Sigmoid colon (tissue), 7 donors: Measurements from ENCODE around the gene WASF2. TPM values are rescaled to one million over a fixed set of nuclear protein-coding genes. Genes with fewer than 3 reads are reported as not detected.

Experiments
- DNase-seq: peaks from one replicate; pipeline ENCODE4 v3.0.0-alpha.2; 2019
- H3K27ac ChIP-seq, 4 donors: fragments of 200-600 bp; sonication (generic); one replicate each; pipeline ENCODE4 v1.5.1; 2016 to 2019; ENCODE audit warnings: mild to moderate bottlenecking in 1 of 4
- H3K27me3 ChIP-seq, 3 donors: fragments of 200-600 bp; sonication (generic); one replicate each; pipeline ENCODE4 v1.5.1; 2019; ENCODE audit warnings: mild to moderate bottlenecking in 1 of 3
- H3K36me3 ChIP-seq, 4 donors: fragments of 200-600 bp; sonication (generic); one replicate each; pipeline ENCODE4 v1.5.1; 2016 to 2019
- H3K4me1 ChIP-seq, 4 donors: fragments of 200-600 bp; sonication (generic); one replicate each; pipeline ENCODE4 v1.5.1; 2017 to 2019
- H3K4me3 ChIP-seq, 4 donors: fragments of 200-600 bp; sonication (generic); one replicate each; pipeline ENCODE4 v1.5.1; 2017 to 2019; ENCODE audit warnings: mild to moderate bottlenecking in 2 of 4, moderate library complexity in 1 of 4
- H3K9me3 ChIP-seq, 4 donors: fragments of 200-600 bp in 3 of 4; sonication (generic) in 3 of 4; one replicate each; pipeline versions ENCODE4 v1.5.1 to v1.6.1; 2013 to 2019
- CTCF ChIP-seq, 4 experiments: fragments of 450-650 bp in 3 of 4; fragments of 200-600 bp in 1 of 4; IDR thresholded peaks; one replicate each; pipeline ENCODE4 v1.5.1; 2016 to 2019; ENCODE audit warnings: antibody characterized with exemption in 4 of 4, mild to moderate bottlenecking in 3 of 4, moderate library complexity in 2 of 4
- EP300 ChIP-seq, 4 donors: sonication (generic); formaldehyde crosslinking; IDR thresholded peaks; one replicate each; pipeline ENCODE4 v1.6.1; 2017; ENCODE audit warnings: antibody characterized with exemption in 4 of 4
- POLR2A ChIP-seq, 2 donors: fragments of 450-650 bp; IDR thresholded peaks; one replicate each; pipeline ENCODE4 v1.6.1; 2016; ENCODE audit warnings: antibody characterized with exemption in 2 of 2, mild to moderate bottlenecking in 2 of 2, moderate library complexity in 2 of 2
- POLR2AphosphoS5 ChIP-seq, 4 donors: sonication (generic); formaldehyde crosslinking; IDR thresholded peaks; one replicate each; pipeline ENCODE4 v1.6.1; 2017; ENCODE audit warnings: antibody characterized with exemption in 4 of 4
- WGBS, 2 donors: extraction: QIAGEN DNeasy Blood & Tissue Kit; methylation state at CpG; one replicate each; pipeline ENCODE4 v1.1.7; 2013; 5-methylcytosine and 5-hydroxymethylcytosine counted together
- intact Hi-C: fragments of 100-400 bp; cut with DNase I; formaldehyde crosslinking; loops from one replicate; pipeline ENCODE4 v1.15.1; 2023
- polyA plus RNA-seq, 3 donors: library from polyadenylated mRNA; stranded (reverse); fragments of 200-250 nt; gene quantifications; one replicate each; pipeline ENCODE4 v1.2.3, GENCODE V29; 2013
- total RNA-seq, 4 donors: library from RNA; depleted of rRNA; stranded (reverse); fragments of >200 nt; gene quantifications; one replicate each; pipeline ENCODE4 v1.1.0, GENCODE V29; 2016
- donor health status: healthy with polysubstance abuse.
- donor health status: Bipolar disorder and iron deficiency.
- donor health status: healthy.

Gene WASF2
- total and polyA plus RNA-seq, 7 donors, result 30.0 to 69.6 (median 56.9) TPM

- 27 to 49% methylated on average over 20 of the region's 20 CpGs for WGBS, 2 donors
- DNase-seq, result no peak
- Histone ChIP-seq H3K4me1 (peaks cover 0 to 76% (median 70%) of the 10 kb centered on the region in 4 donors), H3K36me3 (no peaks in the 10 kb centered on the region), H3K9me3 (no peaks in the 10 kb centered on the region), H3K27ac (peak overlapping the region; percentile 90 to 96 (median 94)), H3K4me3 (peak overlapping the region in 2 of 4 donors; percentile 6 to 41), H3K27me3 (no peaks in the 10 kb centered on the region)
- TF ChIP-seq POLR2AphosphoS5 (IDR thresholded peaks at IDR 0.05), result no peak
- TF ChIP-seq POLR2A (IDR thresholded peaks at IDR 0.05), result no peak
- no peak for TF ChIP-seq EP300 (IDR thresholded peaks at IDR 0.05)
- TF ChIP-seq CTCF (IDR thresholded peaks at IDR 0.05), result no peak
- intact Hi-C loops, result no loop called here
Observed at GRCh38 chr1:27521336-27521831, 31.4 kb upstream of the WASF2 start.

- no peaks in the 10 kb centered on the region for H3K27me3 ChIP-seq
- intact Hi-C loops, result no loop called here
- peaks cover 0 to 73% (median 62%) of the 10 kb centered on the region in 4 donors for H3K4me1 ChIP-seq
- H3K27ac ChIP-seq, result peak overlapping the region; percentile 90 to 96 (median 94)
- DNase-seq, result no peak
- H3K36me3 ChIP-seq, result no peaks in the 10 kb centered on the region
- H3K9me3 ChIP-seq, result no peaks in the 10 kb centered on the region
- 28 to 70% methylated on average over 4 of the region's 4 CpGs for WGBS, 2 donors
- TF ChIP-seq POLR2AphosphoS5 (IDR thresholded peaks at IDR 0.05), result no peak
- TF ChIP-seq EP300 (IDR thresholded peaks at IDR 0.05), result no peak
- no peak for TF ChIP-seq POLR2A (IDR thresholded peaks at IDR 0.05)
- TF ChIP-seq CTCF (IDR thresholded peaks at IDR 0.05), result no peak
- H3K4me3 ChIP-seq, result no peak overlapping the region
Observed at GRCh38 chr1:27520651-27521050, 30.7 kb upstream of the WASF2 start.

GRCh38 chr1:27519331-27520258, 29.6 kb upstream of the WASF2 start:
- Histone ChIP-seq H3K4me3 (peak overlapping the region in 1 of 4 donors; percentile 12), H3K27me3 (no peaks in the 10 kb centered on the region), H3K27ac (peak overlapping the region; percentile 59 to 95 (median 91)), H3K9me3 (no peaks in the 10 kb centered on the region), H3K4me1 (peaks cover 0 to 62% (median 52%) of the 10 kb centered on the region in 4 donors), H3K36me3 (no peaks in the 10 kb centered on the region)
- no peak for DNase-seq
- TF ChIP-seq CTCF (IDR thresholded peaks at IDR 0.05), result no peak
- no peak for TF ChIP-seq POLR2A (IDR thresholded peaks at IDR 0.05)
- no peak for TF ChIP-seq POLR2AphosphoS5 (IDR thresholded peaks at IDR 0.05)
- no peak for TF ChIP-seq EP300 (IDR thresholded peaks at IDR 0.05)
- intact Hi-C loops, result no loop called here
- 63 to 77% methylated on average over 24 of the region's 24 CpGs for WGBS, 2 donors

GRCh38 chr1:27518808-27519207, 28.8 kb upstream of the WASF2 start:
- H3K9me3 ChIP-seq, result no peaks in the 10 kb centered on the region
- peak overlapping the region; percentile 50 to 95 (median 74) for H3K27ac ChIP-seq
- H3K36me3 ChIP-seq, result no peaks in the 10 kb centered on the region
- peaks cover 0 to 54% (median 45%) of the 10 kb centered on the region in 4 donors for H3K4me1 ChIP-seq
- no peaks in the 10 kb centered on the region for H3K27me3 ChIP-seq
- intact Hi-C loops, result no loop called here
- no peak for TF ChIP-seq POLR2AphosphoS5 (IDR thresholded peaks at IDR 0.05)
- TF ChIP-seq POLR2A (IDR thresholded peaks at IDR 0.05), result no peak
- TF ChIP-seq EP300 (IDR thresholded peaks at IDR 0.05), result no peak
- TF ChIP-seq CTCF (IDR thresholded peaks at IDR 0.05), result no peak
- no peak for DNase-seq
- H3K4me3 ChIP-seq, result no peak overlapping the region
- WGBS, 2 donors, result 81 to 86% methylated on average over 7 of the region's 7 CpGs
